ENCODE results near the gene TBC1D14.

DNA sequence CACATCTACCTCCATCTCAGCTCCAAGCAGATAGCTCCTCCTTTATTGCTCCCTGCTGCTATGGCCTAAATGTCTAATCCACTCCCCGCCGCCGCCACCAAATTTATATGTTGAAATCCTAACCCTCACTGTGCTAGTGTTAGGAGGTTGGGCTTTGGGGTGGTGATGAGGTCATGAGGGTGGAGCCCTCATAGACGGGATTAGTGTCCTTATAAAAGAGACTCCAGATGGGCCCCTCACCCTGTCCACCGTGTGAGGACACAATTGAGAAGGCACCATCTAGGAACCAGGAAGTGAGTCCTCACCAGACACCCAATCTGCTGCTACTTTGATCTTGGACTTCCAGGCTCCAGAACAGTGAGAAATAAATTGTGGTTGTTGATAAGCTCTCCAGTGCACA lies 13.6 kb upstream of the TBC1D14 start:
- TF ChIP-seq, protein P1, sequence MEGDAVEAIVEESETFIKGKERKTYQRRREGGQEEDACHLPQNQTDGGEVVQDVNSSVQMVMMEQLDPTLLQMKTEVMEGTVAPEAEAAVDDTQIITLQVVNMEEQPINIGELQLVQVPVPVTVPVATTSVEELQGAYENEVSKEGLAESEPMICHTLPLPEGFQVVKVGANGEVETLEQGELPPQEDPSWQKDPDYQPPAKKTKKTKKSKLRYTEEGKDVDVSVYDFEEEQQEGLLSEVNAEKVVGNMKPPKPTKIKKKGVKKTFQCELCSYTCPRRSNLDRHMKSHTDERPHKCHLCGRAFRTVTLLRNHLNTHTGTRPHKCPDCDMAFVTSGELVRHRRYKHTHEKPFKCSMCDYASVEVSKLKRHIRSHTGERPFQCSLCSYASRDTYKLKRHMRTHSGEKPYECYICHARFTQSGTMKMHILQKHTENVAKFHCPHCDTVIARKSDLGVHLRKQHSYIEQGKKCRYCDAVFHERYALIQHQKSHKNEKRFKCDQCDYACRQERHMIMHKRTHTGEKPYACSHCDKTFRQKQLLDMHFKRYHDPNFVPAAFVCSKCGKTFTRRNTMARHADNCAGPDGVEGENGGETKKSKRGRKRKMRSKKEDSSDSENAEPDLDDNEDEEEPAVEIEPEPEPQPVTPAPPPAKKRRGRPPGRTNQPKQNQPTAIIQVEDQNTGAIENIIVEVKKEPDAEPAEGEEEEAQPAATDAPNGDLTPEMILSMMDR (IDR thresholded peaks at IDR 0.05) = no peak
- no peak for TF ChIP-seq ZFX (IDR thresholded peaks at IDR 0.05; ENCODE audit: borderline replicate concordance)
